Upper lobe of right lung (tissue), 1 donor: ENCODE measurements around the gene SRGAP3. TPM values are rescaled to one million over a fixed set of nuclear protein-coding genes. Genes with fewer than 3 reads are reported as not detected.

Experiments
- ATAC-seq: fragments of 200-7000 bp; cut with Tn5 transposase; one replicate; pipeline ENCODE4 v1.9.1; 2020; ENCODE audit warnings: mild to moderate bottlenecking, moderate library complexity
- DNase-seq: peaks from one replicate; pipeline ENCODE4 v3.0.0-alpha.2; 2020
- H3K27ac ChIP-seq: fragments of 200-600 bp; one replicate; pipeline ENCODE4 v1.8.0; 2022
- H3K27me3 ChIP-seq: fragments of 200-600 bp; one replicate; pipeline ENCODE4 v1.8.0; 2022; ENCODE audit warnings: mild to moderate bottlenecking
- H3K36me3 ChIP-seq: fragments of 200-600 bp; one replicate; pipeline ENCODE4 v1.8.0; 2022
- H3K4me1 ChIP-seq: fragments of 200-600 bp; one replicate; pipeline ENCODE4 v1.8.0; 2022
- H3K4me3 ChIP-seq: fragments of 200-600 bp; one replicate; pipeline ENCODE4 v1.8.0; 2022; ENCODE audit warnings: mild to moderate bottlenecking
- H3K9me3 ChIP-seq: fragments of 200-600 bp; one replicate; pipeline ENCODE4 v1.8.0; 2022
- intact Hi-C: fragments of 100-400 bp; cut with DNase I; formaldehyde crosslinking; loops from one replicate; pipeline ENCODE4 v1.11.0; 2022
- total RNA-seq: library from RNA; stranded (reverse); fragmentation: NEBNext Ultra II Directional; extraction: Animal tissue kit (Norgen Biotek cat#: 25700); gene quantifications from one replicate; pipeline ENCODE4 v1.2.1, GENCODE V29; 2021
- TF ChIP-seq, protein P1 (sequence below): fragments of 200-600 bp; IDR thresholded peaks from one replicate; pipeline ENCODE4 v1.8.0; 2022; ENCODE audit warnings: antibody characterized with exemption
- donor health status: DM: no; HTN: yes; CAD: no; lungs with severe emphysema.

SRGAP3 gene
- total RNA-seq, 1 donor from 2014 or later, result 3.2 TPM

DNA sequence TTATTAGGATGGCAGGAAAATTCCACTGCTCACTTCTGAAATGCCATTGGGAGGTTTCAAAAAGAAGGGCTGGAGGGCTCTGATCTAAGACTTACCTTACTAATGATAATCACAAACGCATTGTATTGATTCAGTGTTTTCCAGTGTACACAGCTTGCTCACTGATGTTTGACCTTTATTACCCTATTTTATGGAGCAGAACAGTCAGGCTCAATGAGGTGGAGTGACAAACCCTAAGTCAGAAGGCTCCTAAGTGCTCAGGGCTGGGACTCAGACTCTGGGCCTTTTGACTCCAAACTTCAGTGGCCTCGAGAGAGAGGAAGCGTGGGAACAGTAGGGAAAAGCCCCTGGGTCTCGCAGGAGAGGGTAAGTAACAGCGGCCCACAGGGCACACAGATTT lies 265.9 kb downstream of the SRGAP3 start:
- H3K36me3 ChIP-seq, result no peaks in the 10 kb centered on the region
- no peak for DNase-seq

GRCh38 chr3:8983026-8983425 lies 266.4 kb downstream of the SRGAP3 start:
- Histone ChIP-seq H3K4me1 (peaks cover 4% of the 10 kb centered on the region), H3K27me3 (no peaks in the 10 kb centered on the region), H3K4me3 (no peak overlapping the region), H3K36me3 (no peaks in the 10 kb centered on the region), H3K27ac (no peak overlapping the region), H3K9me3 (no peaks in the 10 kb centered on the region)
- intact Hi-C loops, result no loop called here
- TF ChIP-seq, protein P1, sequence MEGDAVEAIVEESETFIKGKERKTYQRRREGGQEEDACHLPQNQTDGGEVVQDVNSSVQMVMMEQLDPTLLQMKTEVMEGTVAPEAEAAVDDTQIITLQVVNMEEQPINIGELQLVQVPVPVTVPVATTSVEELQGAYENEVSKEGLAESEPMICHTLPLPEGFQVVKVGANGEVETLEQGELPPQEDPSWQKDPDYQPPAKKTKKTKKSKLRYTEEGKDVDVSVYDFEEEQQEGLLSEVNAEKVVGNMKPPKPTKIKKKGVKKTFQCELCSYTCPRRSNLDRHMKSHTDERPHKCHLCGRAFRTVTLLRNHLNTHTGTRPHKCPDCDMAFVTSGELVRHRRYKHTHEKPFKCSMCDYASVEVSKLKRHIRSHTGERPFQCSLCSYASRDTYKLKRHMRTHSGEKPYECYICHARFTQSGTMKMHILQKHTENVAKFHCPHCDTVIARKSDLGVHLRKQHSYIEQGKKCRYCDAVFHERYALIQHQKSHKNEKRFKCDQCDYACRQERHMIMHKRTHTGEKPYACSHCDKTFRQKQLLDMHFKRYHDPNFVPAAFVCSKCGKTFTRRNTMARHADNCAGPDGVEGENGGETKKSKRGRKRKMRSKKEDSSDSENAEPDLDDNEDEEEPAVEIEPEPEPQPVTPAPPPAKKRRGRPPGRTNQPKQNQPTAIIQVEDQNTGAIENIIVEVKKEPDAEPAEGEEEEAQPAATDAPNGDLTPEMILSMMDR, result no peak
- DNase-seq, result no peak
- ATAC-seq, result no peak

More for the DNA sequence above, 265.9 kb downstream of the SRGAP3 start:
- no peak for ATAC-seq
- H3K27me3 ChIP-seq, result no peaks in the 10 kb centered on the region
- no peak overlapping the region for H3K27ac ChIP-seq
- H3K4me3 ChIP-seq, result no peak overlapping the region
- intact Hi-C loops, result no loop called here
- no peaks in the 10 kb centered on the region for H3K9me3 ChIP-seq
- TF ChIP-seq, protein P1, result no peak
- peaks cover 4% of the 10 kb centered on the region for H3K4me1 ChIP-seq

GRCh38 chr3:8982509-8982908 lies 266.9 kb downstream of the SRGAP3 start:
- Histone ChIP-seq H3K36me3 (no peaks in the 10 kb centered on the region), H3K27ac (no peak overlapping the region), H3K4me1 (no peaks in the 10 kb centered on the region), H3K9me3 (no peaks in the 10 kb centered on the region), H3K4me3 (no peak overlapping the region), H3K27me3 (no peaks in the 10 kb centered on the region)
- TF ChIP-seq, protein P1, result no peak
- ATAC-seq, result no peak
- intact Hi-C loops, result no loop called here
- DNase-seq, result no peak

DNA sequence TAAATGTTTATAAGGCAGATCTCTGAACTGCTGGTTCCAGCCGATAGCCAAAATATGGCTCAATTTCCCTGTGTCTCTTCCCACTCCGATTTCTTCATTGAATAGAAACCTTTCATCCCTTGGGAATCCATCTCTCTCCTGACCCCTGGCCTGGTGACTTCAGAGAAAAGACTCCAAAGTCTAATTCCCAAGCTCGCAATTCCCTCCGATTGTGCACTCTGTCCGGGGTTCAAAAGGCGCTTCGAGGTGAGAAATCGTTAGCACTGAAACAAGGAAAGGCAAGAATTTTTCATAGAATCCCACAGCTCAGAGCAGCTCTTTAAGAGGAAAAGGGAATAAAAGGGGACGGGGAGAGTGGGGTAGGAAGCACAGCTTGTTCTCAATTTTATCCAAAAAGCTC lies 267.7 kb downstream of the SRGAP3 start:
- intact Hi-C loops, result no loop called here
- TF ChIP-seq, protein P1, result no peak
- DNase-seq (no peak), ATAC-seq (no peak)
- Histone ChIP-seq H3K9me3 (no peaks in the 10 kb centered on the region), H3K27ac (no peak overlapping the region), H3K4me1 (no peaks in the 10 kb centered on the region), H3K27me3 (no peaks in the 10 kb centered on the region), H3K36me3 (no peaks in the 10 kb centered on the region), H3K4me3 (no peak overlapping the region)

DNA sequence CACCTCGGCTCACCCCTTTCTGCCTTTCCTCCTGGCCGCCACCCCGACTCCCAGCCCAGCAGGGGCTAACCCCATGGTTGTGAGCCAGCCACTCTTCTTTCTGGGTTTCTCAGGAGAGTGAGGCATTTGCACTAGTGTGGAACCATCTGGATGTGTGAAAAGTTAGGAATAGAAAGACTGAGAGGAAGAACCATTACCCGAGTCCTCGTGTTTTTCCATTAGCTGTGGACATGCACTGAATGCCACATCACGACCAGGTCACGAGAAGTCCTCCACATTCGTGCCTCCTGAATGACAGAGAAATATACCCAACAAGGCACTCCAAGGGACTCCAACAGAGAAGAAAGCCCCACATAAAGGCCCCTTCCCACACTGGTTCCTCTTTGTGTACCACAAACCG lies 268.1 kb downstream of the SRGAP3 start:
- no peak overlapping the region for H3K4me3 ChIP-seq
- intact Hi-C loops, result no loop called here
- no peak overlapping the region for H3K27ac ChIP-seq
- no peaks in the 10 kb centered on the region for H3K4me1 ChIP-seq
- DNase-seq (no peak), ATAC-seq (no peak)
- TF ChIP-seq, protein P1, result no peak
- H3K9me3 ChIP-seq, result no peaks in the 10 kb centered on the region
- no peaks in the 10 kb centered on the region for H3K27me3 ChIP-seq
- H3K36me3 ChIP-seq, result no peaks in the 10 kb centered on the region

GRCh38 chr3:8980756-8981257 lies 268.6 kb downstream of the SRGAP3 start:
- H3K27me3 ChIP-seq, result no peaks in the 10 kb centered on the region
- no peaks in the 10 kb centered on the region for H3K4me1 ChIP-seq
- H3K9me3 ChIP-seq, result no peaks in the 10 kb centered on the region
- peak; percentile 53 for ATAC-seq
- no peak overlapping the region for H3K4me3 ChIP-seq
- H3K36me3 ChIP-seq, result no peaks in the 10 kb centered on the region
- TF ChIP-seq, protein P1, result no peak
- no peak overlapping the region for H3K27ac ChIP-seq
- no peak for DNase-seq
- intact Hi-C loops, result no loop called here
